GM19372 (cell line): ENCODE measurements around the gene GMCL1.
A peak's percentile ranks its signal among the peaks of the same experiment; 100 is the strongest.
"Not testable (repeated sequence)": the region's sequence is repeated elsewhere in the genome, so short reads cannot be mapped to it uniquely, and the experiment has no call there.

ENCODE experiments used
- ATAC-seq: cut with Tn5 transposase; IDR thresholded peaks from one replicate; pipeline ENCODE4 v1.9.1; 2021; ENCODE audit warnings: mild to moderate bottlenecking, low read depth, moderate library complexity; ENCODE audit not compliant: unreplicated experiment

Gene GMCL1

DNA sequence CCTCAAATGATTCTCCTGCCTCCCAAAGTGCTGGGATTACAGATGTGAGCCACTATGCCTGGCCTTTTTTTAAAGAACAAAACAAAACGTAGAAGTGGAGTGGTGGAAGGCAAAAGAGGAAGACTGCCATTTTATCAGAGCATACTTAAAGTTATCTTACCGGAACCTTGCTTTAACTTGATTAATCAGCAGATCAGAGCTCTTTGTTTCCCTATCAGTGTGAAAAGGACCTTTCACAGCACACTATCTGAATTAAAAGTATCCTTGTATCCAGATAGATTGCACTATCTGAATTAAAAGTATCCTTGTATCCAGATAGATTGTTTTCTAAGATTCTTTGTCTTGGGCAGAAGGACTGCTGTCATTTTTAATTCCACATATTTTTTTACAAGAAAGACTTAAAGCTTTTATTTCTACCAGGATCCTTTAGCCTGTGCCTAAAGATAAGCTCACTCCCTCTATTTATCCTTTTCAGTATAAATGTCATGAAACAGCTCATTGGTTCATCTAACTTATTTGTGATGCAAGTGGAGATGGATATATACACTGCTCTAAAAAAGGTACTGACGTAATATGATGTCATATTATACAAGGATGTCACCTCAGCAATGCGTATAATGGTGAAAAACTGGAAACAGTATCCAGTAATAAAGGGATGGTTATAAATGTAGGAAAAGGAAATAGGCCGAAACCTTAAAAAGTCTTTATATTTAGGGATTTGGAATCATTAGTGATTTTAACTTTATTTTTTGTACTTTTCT, 17.8 kb downstream of the GMCL1 start:
- ATAC-seq: no peak

- no peak for ATAC-seq
Observed at GRCh38 chr2:69848186-69848790, 18.8 kb downstream of the GMCL1 start.

DNA sequence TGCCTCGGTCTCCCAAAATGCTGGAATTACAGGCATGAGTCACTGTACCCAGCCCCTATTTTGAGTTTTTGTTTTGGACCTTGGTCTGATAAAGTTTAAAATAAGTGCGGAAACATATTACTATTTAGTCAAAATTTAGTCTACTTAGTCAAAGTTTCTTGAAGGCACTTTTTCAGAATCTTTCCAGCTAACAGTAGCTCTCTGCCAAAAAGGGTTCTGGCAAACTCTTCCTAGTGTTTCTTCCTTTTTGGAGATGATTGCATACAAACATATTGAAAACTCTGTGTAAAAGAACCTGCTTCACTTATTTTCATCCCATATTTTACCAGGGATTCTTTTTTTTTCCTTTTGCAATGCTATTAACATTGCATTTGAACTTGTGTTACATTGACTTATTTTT, 28.8 kb downstream of the GMCL1 start:
- ATAC-seq: no peak

DNA sequence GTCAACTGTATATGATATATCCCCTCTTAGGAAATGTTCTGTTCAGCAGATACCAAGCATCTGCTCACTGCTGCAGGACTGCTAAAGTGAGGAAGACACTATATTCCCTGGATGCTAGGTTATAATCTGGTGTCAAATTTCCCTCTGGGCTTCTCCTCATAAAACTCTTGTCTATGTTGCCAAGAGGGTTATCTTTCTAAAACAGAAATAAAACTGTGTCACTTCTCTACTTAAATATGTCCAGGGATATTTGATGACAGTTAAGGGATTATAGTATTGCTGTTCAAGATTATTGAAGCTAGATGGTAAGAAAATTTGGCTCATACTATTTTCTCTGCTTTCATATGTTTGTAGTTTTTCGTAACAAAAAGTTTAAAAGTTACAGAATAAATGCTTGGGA, 33.8 kb downstream of the GMCL1 start:
- no peak for ATAC-seq

DNA sequence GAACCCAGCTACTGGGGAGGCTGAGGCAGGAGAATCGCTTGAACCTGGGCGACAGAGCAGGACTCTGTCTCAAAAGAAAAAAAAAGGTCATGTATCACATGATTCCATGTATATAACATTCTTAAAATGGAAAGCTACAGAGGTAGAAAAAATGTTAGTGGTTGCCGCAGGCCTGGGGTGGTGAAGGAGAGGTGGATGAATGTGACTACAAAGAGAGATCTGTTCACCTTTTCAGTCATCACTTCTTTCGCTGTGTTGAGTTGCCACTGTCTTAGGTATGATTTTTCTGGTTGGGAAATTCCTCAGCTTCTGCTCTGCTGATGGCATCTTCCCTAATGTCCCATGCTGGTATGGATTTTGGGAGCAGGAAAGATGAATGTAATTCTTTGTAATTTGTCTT, 59.0 kb downstream of the GMCL1 start:
- ATAC-seq: no peak

- ATAC-seq: no peak
Observed at GRCh38 chr2:69889302-69889701, 59.8 kb downstream of the GMCL1 start.

GRCh38 chr2:69890881-69891280, 61.4 kb downstream of the GMCL1 start:
- ATAC-seq: no peak

DNA sequence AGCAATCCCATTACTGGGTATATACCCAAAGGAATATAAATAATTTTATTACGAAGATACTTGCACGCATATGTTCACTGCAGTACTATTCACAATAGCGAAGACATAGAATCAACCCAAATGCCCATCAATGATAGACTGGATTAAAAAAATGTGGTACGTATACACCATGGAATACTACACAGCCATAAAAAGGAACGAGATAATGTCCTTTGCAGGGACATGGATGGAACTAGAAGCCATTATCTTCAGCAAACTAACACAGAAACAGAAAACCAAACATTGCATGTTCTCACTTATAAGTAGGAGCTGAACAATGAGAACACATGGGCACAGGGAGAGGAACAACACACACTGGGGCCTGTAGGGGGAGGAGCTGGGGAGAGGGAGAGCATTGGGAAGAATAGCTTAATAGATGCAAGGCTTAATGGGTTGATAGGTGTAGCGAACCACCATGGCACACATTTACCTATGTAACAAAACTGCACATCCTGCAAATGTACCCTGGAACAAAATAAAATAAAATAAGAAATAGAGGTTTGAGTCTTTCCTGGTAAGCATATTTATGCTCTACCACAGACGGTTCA, 63.5 kb downstream of the GMCL1 start:
- ATAC-seq: not testable (repeated sequence)

DNA sequence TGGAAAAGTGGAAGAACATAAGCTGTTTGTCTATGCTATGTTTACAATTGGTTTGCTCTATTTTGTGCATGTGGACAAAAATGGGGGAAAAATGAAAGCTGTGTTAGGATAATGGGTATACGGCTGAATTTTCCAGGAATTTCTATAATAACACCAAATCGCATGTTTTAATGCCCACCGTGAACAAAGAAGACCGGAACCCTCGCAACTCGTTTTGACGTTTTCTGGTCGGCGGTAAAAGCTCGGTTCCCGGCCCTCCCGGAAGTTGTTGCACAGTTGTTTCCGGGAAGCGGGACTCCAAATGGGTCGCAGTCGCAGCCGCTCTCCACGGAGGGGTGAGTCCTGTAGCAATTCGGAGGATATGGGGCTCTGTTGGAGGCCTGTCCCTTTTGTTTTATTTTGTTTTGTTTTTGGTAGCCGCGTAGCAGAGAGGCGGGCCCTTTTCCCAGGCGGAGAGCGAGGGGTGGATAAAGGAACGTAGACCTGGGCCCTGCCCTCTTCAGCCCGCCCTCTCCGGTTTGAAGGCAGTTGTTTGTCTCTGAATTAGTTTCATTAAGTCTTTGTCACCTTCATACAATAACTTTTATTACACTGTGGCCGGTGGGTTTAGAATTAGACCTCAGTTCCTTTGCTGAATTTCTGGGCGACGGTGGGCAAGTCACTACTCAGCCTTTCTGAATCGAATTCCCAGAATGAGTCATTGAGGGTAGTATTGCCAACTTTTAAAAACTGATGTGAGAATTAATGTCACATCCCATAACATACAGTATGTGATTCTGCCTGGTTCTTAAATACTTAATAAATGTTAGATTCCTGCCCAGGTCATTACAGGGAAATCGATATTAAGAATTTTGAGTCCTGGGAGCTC, 64.5 kb downstream of the GMCL1 start, which contains the start of gene SNRNP27:
Gene SNRNP27 (plus strand): TSS at position 273 of the 868 bp plus-strand sequence. CDS start 29 bp downstream, at position 302.
- peak; percentile 53 for ATAC-seq

DNA sequence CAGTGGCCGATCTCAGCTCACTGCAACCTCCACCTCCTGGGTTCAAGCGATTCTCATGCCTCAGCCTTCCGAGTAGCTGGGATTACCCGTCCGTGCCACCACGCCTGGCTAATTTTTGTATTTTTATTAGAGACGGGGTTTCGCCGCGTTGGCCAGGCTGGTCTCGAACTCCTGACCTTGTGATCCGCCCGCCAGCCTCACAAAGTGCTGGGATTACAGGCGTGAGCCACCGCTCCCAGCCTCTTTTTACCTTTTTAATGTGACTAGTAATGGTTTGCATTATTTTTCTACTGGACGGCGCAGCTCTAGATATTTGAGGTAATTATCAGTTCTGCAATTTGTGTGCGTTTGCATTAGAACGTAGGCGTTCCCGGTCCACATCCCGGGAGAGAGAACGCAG, 65.3 kb downstream of the GMCL1 start:
- ATAC-seq: not testable (repeated sequence)

GRCh38 chr2:69902213-69902922, 72.9 kb downstream of the GMCL1 start:
- no peak for ATAC-seq

DNA sequence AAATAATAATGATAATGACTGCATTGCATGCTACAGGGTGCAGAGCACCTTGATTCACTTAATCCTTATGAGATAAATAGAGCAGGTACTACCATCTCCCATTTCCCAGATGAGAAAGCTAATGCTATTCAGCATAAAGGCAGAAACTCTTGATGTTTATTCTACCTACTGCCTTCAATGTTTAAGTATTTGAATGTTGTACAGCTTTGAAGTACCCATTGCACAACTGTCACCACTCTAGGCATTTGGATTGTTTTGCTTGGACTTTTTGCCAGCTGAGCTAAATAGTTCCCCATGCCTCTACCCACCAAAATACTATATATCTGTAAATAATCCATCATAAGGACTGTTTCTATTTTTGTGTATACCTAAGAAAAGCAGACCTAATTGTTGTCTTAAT, 77.8 kb downstream of the GMCL1 start:
- no peak for ATAC-seq

- ATAC-seq: no peak
Observed at GRCh38 chr2:69911985-69912563, 82.6 kb downstream of the GMCL1 start.

DNA sequence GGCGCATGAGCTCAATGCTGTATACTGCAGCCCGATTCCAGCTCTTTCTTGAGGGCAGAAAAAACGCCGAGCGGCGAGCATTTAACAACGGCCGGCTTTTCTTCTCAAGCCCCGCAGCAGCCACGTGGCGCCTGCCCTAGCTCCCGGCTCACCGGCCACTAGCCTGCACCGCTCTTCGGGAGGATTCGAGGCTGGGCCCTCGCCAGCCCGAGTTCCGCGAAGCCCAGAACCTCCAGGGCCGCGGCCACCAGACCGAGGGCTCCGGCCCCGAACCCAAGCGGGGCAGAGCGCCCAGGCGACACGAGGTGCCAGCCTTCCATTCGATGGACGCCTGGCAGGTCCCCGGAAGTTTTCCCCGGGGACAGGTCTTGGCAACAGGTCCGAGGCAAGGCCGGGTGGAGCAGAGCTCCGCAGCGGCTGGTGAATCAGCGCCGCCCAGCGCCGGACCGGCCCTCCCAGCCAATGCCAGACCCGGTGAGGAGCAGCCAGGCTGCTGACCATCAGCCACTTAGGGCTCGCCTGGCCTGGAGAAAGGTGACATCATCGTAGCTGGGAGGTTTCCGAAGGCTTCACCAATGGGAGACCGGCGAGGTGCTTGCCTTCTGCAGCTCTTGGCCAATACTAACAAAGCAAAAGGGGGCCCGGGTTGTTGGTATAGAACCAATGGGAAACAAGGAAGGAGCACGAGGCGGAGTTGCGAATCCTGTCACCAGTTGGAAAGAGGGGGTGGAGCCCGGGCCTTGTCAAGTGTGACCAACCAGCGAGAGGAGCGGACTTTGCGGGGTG, 84.9 kb downstream of the GMCL1 start:
- peak; percentile 88 for ATAC-seq

GRCh38 chr2:69914950-69915945, 85.8 kb downstream of the GMCL1 start, which contains the start of gene MXD1:
TSS of gene MXD1 (plus strand) at chr2:69915109. CDS start at chr2:69915331, 222 bp downstream.
- no peak for ATAC-seq

DNA sequence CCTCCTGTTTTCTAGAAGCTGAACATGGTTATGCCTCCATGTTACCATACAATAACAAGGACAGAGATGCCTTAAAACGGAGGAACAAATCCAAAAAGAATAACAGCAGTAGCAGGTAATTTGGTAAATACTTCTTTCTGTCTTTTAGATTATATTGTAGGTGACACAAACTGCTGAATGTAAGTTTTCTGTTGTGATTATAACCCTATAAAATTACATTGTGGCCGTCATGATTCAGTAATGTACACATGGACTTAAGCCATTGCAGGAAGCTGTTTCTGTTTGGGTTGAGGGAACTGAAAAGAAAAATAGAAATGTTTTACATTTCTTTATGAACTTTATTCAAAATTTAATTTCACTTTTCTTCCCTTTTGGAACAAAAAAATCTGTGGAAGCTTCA, 86.6 kb downstream of the GMCL1 start:
- ATAC-seq: no peak

- no peak for ATAC-seq
Observed at GRCh38 chr2:69917852-69918251, 88.4 kb downstream of the GMCL1 start.

DNA sequence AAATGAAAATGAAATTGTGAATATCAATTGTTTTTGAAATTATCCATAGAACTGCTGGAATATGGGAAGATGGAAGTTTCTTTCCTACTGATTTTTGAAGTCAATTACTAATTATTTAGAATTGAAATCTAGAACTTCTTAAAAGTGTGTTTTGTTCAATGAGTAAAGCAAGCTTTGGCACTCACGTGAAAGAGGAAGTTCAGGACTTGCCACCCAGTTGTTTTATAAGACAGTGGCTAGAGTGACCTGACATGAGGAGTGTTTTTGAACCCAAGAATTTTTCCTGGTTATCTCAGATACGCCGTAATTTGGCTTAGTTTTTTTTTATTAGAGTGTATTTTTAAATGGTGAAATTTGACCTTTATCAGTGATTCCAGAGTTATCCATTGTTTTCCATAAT, 88.9 kb downstream of the GMCL1 start:
- no peak for ATAC-seq
